GM19452 (cell line): ENCODE results near the gene LTBP1.
"Not testable (repeated sequence)": the region's sequence is repeated elsewhere in the genome, so short reads cannot be mapped to it uniquely, and the experiment has no call there.

Experiments
- ATAC-seq: cut with Tn5 transposase; IDR thresholded peaks from one replicate; pipeline ENCODE4 v1.9.1; 2021; ENCODE audit not compliant: unreplicated experiment

The LTBP1 gene

GRCh38 chr2:33134791-33135560 is 188.2 kb downstream of the LTBP1 start:
- no peak for ATAC-seq

- no peak for ATAC-seq
Measured at GRCh38 chr2:33135645-33136044, 188.9 kb downstream of the LTBP1 start.

- no peak for ATAC-seq
Measured at GRCh38 chr2:33136056-33136455, 189.3 kb downstream of the LTBP1 start.

- ATAC-seq = no peak
Measured at GRCh38 chr2:33136566-33136965, 189.8 kb downstream of the LTBP1 start.

- no peak for ATAC-seq
Measured at GRCh38 chr2:33137331-33137730, 190.6 kb downstream of the LTBP1 start.

GRCh38 chr2:33139949-33140348 is 193.2 kb downstream of the LTBP1 start:
- ATAC-seq = no peak

- ATAC-seq = no peak
Measured at GRCh38 chr2:33141476-33141875, 194.7 kb downstream of the LTBP1 start.

GRCh38 chr2:33142810-33143209 is 196.1 kb downstream of the LTBP1 start:
- no peak for ATAC-seq

- no peak for ATAC-seq
Measured at GRCh38 chr2:33144243-33144642, 197.5 kb downstream of the LTBP1 start.

GRCh38 chr2:33145459-33145858 is 198.7 kb downstream of the LTBP1 start:
- ATAC-seq = no peak

GRCh38 chr2:33146102-33146501 is 199.3 kb downstream of the LTBP1 start:
- ATAC-seq = no peak

- no peak for ATAC-seq
Measured at GRCh38 chr2:33153008-33153407, 206.3 kb downstream of the LTBP1 start.

GRCh38 chr2:33158482-33159003 is 211.8 kb downstream of the LTBP1 start:
- no peak for ATAC-seq

GRCh38 chr2:33160191-33160590 is 213.4 kb downstream of the LTBP1 start:
- ATAC-seq = no peak

GRCh38 chr2:33166287-33166881 is 219.6 kb downstream of the LTBP1 start:
- ATAC-seq = no peak

- no peak for ATAC-seq
Measured at GRCh38 chr2:33167622-33168245, 221.0 kb downstream of the LTBP1 start.

GRCh38 chr2:33168425-33168824 is 221.7 kb downstream of the LTBP1 start:
- ATAC-seq = no peak

- no peak for ATAC-seq
Measured at GRCh38 chr2:33168922-33169321, 222.2 kb downstream of the LTBP1 start.

GRCh38 chr2:33170251-33170650 is 223.5 kb downstream of the LTBP1 start:
- not testable (repeated sequence) for ATAC-seq

GRCh38 chr2:33177627-33178026 is 230.9 kb downstream of the LTBP1 start:
- ATAC-seq = no peak

GRCh38 chr2:33178209-33178608 is 231.5 kb downstream of the LTBP1 start:
- ATAC-seq = no peak

- ATAC-seq = no peak
Measured at GRCh38 chr2:33180915-33181314, 234.2 kb downstream of the LTBP1 start.
